8988T (cell line): Measurements from ENCODE around the gene COX7B2.

Experiments used
- DNase-seq: peaks from one replicate; pipeline ENCODE4 v3.0.0; 2011

Gene COX7B2

DNA sequence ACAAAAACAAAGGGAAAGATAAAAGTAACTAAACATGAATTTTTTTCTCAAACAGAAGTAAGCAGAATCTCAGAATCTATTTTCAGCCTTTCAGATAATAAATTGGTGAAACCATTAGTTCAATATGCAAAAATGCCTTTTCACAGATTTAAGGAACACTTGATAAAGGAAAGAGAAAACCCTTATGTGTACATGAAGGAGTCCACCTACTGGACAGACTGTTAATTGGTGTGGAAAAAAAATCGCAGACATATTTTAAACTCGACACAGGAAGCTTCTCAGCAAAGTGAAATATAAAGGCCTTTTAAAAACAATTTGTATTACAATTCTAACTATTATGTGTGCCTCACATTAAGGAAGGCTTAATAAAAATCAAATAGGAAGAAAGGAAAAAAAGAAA lies 22.3 kb downstream of the COX7B2 start:
- no peak for DNase-seq

DNA sequence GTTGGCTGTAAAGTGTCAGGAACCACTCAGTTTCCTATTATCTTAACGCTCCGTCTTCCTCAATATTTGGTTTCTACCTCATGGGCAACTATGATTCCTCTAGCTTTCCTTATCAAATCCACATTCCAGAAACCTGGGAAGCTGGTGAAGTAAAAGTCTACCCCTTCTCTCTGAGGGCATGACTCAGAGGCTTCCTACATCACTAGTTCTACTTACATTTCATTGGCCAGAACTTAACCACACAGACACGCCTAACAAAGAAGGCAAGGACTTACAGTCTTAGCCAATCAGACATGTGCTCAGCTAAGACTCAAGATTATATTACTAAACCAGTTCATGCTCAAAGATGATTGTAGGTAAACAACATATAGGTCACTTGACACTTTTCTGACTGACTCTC lies 30.4 kb downstream of the COX7B2 start:
- no peak for DNase-seq

DNA sequence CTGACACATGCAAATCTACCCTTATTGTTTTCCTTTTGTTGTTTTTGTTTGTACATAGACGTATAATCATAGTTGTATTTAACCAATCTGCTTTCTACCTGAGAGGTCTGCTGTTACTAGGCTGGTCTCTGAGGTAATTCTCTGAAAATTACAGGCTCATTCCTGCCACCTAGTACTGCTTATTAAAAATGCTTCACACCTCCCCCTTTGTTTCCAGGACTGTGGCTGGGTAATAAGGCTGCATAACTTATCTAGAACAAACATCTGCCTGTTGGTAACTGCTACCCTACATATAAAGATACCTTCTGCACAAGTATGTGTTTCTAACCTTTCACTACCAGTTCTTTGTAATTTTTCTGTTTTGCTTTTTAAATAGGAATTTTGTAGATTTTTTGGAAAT lies 34.2 kb downstream of the COX7B2 start:
- no peak for DNase-seq

DNA sequence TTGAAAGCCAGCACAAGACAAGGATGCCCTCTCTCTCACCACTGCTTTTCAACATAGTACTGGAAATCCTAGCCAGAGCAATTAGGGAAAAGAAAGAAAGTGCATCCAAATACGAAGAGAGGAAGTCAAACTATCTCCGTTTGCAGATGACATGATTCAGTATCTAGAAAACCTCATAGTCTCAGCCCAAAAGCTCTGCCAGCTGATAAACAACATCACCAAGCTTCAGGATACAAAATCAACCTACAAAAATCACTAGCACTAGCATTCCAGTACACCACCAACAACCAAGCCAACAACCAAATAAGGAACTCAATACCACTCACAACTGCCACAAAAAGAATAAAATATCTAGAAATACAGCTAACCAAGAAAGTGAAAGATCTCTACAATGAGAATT lies 38.6 kb downstream of the COX7B2 start:
- no peak for DNase-seq

DNA sequence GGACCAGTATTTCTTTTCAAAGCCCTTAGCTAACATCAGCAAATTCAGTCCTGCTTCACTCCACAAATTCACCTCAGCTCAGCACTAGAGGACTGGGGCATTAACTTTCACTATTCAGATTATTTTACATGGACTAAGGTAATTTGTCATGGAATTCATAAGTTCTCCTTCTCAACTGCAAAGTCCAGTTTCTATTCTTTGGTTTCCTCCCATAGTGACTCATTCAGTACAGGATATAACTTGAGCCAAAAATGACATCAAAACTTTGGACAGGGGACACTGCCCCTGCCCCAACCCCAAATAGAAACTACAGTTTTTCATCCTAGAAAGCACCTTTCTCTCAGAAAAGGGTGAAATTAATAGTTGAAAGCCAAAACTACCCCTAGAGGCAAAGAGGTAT lies 52.7 kb downstream of the COX7B2 start:
- DNase-seq: no peak

DNA sequence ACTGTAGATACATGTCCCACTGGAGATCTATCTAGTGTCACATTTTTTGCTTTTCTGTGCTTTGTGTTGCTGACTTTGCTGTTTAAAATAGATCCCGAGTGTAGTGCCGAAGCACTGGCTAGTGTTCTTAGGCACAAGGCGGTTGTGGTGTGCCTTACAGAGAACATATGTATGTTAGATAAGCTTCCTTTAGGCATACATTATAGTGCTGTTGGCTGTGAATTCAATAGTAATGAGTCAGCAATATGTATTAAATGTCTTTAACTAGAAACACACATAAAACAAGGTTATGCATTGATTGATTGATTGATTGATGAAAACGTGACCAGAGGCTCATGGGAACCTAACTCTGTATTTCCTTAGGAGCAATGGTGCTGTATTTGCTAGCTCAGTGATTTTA lies 56.2 kb downstream of the COX7B2 start:
- DNase-seq: no peak

DNA sequence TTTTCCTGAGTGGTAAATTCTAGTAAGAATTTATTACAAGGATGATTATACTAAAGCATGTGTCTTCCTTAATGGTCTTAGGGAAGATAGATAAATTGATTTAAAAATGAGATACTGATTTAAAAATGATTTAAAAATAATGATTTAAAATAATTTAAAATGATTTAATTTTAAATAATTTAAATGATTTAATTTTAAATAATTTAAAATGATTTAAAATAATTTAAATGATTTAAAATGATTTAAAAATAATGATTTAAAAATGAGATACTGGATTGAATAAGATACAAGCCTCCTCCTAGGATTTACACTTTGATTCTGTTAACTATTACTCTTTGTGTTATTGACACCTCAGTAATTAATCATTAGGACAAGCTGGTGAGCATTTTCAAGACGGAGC lies 59.0 kb downstream of the COX7B2 start:
- DNase-seq: no peak

DNA sequence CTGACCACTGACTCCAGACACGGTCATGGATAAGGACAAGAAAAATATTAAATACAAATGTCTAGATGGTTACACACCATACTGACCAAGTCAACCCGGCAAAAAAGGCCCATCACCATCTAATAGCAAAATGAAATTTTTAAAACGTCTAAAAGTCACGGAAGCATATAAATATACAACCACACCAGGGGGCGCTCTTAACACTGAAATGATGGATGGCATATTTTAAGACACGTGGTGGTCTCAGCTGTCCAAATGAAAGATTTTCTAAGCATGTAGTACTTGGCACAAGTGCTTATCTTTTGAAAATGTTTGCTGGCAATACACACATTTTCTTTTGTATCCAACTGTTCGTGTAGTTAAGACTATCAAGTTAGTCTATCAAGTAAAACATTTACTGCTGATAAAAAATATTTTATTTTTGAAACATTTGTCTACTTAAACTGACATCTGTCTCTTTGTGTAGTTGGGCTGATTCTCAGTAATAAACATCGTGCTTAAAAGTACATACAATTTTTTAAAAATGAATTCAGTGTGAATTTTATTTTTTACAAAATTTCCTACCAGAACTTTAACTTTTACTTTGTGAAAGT lies 64.6 kb downstream of the COX7B2 start:
- no peak for DNase-seq

DNA sequence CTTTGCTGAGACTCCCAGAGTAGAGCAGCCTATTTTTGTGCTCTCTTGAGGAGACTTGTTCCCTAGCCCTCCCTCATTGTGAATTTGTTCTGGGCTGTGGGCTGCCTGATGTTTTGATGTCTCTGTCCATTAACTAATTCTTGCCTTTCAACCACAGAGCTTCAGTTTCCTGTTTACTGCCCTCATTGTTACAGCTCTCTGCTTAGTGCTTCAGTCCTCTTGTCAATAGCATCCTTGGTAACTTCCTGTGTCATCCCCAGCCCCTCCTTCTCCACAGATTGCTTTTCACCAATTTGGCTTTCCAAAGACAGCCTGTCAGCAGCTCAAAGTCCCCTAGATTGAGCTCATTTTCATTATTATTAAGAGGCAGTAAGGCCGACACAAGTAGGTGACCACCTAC lies 69.9 kb downstream of the COX7B2 start:
- DNase-seq: no peak

DNA sequence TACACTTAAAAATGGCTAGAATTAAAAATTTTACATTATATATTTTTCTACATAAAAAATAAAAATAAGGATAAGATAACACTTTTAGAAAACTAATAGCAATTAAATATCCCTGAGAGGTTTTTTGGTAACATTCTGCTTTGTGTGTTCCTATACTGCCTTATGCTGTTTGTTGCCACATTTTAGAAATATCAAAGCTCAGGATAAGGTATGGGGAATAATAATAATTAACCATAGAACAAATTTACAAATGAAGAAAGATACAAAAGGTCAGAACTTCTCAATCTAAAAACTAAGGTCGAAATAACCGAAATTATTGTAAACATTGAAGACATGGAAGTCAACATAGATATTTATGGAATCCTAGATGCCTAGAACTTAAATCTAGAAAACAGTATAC lies 71.4 kb downstream of the COX7B2 start:
- no peak for DNase-seq

DNA sequence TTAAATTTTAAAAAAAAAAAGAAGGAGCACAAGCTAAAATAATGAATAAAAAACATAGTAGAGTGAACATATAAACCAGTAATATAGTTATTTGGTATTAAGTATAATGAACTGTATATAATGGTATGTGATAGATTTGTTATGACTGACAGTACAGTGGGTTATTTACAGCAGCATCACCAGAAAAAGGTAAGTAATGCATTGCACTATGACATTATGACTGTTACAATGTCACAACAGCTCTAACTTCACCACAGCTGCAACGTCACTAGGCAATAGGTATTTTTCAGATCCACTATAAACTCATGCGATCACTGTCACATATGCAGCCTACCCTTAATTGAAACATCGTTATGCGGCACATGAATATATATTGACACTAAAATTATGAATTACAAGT lies 72.5 kb downstream of the COX7B2 start:
- no peak for DNase-seq

DNA sequence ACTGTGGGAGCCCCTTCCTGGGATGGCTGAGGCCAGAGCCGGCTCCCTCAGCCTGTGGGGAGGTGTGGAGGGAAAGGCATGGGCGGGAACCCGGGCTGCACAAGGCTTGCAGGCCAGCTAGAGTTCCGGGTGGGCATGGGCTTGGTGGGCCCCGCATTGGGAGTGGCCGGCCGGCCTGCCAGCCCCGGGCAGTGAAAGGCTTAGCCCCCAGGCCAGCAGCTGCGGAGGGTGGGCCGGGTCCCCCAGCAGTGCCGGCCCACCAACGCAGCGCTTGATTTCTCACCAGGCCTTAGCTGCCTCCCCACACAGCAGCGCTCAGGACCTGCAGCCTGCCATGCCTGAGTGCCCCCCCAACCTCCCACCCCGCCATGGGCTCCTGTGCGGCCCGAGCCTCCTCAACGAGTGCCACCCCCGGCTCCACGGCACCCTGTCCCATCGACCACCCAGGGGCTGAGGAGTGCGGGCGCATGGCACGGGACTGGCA lies 78.0 kb downstream of the COX7B2 start:
- no peak for DNase-seq

DNA sequence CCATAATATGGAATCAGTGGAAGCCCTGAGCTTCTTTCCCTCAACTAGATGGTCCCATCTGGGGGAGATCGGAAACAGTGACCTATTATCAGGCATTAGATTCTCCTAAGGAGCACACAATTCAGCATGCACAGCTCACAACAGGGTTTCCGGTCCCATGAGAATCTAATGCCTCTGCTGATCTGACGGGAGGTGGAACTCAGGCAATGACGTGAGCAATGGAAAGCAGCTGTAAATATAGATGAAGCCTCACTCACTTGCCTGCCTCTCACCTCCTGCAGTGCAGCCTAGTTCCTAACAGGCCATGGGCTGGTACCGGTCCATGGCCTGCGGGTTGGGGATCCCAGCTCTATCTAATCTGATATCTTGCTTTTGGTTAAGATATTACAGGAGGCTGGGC lies 88.9 kb downstream of the COX7B2 start:
- DNase-seq: no peak

DNA sequence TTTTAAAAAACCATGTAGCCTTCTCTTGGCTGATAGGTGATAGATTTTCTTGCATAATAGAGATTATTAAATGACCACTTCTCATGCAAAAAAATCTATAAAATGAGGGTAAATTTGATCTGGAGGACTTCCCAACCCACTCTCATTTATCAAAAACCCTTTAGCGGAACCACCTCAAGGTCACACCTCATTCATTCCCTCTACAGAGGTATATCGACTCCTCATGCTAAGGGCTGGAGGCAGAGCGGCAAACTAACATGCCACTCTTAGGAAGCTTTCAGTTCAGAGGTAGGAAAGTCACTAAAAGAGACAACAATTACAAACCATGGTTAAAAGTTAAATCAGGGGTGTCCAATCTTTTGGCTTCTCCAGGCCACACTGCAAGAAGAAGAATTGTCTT lies 90.0 kb downstream of the COX7B2 start:
- DNase-seq: no peak

DNA sequence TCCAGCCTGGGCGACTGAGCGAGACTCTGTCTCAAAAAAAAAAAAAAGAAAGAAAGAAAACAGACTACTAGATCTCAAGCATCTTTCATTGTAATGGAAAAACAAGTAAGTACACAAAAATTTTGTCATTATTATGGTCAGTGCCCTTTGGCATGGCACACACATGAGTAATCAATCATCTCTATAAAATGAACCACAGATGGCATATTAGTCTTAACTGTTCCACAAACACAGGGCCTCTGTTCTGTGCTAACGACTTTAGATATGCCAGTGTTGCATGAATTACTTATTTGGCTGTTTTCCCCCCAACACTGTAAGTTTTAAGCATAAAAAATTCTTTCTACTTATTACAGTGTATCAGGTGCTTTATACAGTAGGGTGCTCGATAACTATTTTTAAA lies 90.4 kb downstream of the COX7B2 start:
- no peak for DNase-seq

DNA sequence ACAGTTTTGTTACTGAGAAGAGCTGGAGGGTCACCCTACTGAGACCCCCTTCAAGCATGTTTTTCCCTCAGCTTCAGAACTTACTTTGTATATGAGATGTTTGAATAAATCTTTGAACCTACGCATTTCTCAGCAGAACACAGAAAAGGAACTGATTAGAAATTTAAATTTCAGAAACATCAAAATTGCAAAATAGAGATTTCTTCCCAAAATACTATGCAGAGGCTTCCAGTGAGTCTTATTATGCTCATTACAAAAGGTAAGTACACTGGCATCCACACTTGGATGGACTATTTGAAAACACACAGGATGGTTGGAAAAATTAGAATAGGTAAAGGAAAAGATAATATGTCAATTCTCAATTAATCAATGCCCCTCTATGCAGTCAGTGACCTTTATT lies 91.2 kb downstream of the COX7B2 start:
- no peak for DNase-seq

DNA sequence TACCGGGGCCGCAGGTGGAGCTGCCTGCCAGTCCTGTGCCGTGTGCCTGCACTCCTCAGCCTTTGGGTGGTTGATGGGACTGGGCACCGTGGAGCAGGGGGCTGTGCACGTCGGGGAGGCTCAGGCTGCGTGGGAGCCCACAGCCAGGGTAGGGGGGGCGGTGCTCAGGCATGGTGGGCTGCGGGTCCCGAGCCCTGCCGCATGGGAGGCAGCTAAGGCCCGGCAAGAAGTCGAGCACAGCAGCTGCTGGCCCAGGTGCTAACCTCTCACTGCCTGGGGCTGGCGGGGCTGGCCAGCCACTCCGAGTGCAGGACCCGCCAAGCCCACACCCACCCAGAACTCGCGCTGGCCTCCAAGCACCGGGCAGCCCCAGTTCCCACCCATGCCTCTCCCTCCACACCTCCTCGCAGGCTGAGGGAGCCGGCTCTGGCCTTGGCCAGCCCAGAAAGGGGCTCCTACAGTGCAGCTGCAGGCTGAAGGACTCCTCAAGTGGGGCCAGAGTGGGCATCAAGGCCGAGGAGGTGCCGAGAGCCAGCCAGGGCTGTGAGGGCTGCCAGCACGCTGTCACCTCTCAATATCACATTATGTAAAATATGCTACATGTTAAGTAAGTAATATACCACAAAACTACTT lies 104.1 kb downstream of the COX7B2 start:
- no peak for DNase-seq

DNA sequence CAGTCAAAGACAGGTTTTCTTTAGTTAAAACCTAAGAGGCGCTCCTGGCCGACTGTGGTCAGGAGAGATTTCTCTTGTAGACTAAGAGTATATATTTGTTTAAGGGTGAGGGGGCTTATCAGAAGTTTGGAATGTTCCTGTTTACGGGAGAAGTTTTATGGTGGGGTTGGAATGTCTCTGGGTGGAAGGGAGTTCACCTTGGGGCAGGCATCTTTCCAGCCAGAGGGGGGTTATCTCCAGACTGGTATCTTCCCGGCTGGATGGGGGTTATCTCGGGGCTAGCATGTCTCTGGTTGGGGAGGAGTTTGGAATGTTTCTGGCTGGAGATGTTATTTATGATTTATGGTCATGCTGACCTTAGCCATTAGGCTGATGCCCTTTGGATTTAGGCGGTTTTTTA lies 116.0 kb downstream of the COX7B2 start:
- no peak for DNase-seq

DNA sequence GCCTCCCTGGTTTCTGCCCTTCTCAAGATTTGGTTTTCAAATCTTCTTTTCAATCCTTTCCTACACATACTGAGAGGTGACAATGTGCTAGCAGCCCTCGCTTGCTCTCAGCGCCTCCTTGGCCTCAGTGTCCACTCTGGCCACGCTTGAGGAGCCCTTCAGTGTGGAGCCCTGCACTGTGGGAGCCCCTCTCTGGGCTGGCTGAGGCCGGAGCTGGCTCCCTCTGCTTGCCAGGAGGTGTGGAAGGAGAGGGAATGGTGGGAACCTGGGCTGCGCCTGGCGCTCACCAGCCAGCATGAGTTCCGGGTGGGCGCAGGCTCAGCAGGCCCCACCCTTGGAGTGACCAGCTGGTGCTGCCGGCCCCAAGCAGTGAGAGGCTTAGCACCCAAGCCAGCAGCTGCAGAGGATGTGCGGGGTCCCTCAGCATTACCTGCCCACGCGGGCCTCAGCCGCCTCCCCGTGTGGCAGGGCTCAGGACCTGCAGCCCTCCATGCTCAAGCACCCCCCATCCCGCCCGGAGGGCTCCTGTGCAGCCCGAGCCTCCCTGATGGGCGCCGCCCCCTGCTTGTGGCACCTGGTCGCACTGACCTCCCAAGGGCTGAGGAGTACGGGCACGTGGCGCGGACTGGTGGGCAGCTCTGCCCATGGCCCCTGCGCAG lies 127.5 kb downstream of the COX7B2 start:
- no peak for DNase-seq

DNA sequence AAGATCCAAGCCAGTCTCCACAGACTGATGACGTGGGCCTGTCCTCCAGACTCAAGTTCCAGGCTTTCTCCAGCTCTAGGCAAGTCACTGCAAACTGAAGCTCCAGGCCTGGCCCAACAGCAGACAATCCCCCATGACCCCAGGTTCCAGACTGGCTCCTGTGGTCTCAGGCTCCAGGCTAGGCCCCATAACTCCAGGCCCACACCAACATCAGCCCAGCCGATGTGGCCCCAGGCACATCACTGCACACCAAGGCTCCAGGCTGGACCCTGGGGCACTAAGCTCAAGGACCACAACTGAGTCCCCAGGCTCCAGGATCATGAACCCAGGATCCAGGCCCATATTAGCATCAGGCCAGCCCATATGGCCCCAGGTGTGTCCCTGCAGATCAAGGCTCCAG lies 143.6 kb downstream of the COX7B2 start:
- DNase-seq: no peak

DNA sequence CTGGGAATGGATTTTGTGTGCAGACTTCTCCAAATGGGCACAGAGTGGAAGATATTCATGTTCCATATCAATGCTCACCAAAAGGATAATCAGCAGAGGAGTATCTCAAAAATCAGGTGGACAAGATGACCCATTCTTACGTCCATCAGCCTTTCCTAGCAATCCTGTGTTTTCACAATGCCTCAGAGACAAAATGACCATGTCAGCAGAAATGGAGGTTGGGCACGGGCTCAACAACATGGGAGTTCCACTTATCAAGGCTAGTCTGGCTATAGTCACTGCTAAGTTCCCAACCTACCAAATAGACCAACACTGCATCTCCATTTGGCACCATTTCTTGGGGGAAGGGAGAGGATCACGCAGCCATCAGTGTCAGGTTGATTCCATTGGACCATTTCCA lies 179.0 kb downstream of the COX7B2 start:
- DNase-seq: no peak

DNA sequence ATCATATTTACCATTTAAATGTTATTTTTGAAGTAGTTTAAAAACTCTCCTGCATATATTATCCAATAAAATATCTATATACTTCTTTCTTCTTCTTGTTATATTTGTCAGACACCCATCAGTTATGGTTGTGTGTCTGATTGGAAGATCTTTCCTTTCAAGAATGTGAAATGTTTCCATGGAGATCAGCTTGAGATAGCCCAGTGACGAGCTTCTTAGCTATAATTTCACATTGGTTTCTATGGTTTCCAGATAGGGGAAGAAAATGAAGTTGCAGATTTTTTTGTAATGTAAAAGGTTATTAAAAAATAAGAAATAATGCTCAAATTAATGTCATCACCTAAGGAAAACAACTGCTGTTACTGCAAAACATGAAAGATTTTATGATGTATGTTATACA lies 189.0 kb downstream of the COX7B2 start:
- DNase-seq: no peak

DNA sequence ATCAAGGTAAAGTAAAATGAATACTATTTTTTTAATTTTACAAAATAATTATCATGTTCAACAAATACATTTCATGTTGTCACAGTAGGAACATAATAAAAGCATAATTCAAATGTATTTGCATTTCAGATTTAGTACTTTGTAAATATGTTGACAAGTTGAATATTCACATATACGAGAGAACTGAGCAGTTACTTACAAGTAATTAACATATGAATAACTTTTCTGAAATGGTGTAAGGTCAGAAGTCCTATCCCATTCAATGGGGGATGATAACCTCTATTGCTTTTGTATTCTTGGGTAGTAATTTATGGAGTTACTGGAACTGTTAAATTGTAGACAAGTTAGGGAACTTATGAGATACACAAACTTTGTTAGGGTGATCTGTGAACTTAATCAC lies 191.1 kb downstream of the COX7B2 start:
- DNase-seq: no peak

DNA sequence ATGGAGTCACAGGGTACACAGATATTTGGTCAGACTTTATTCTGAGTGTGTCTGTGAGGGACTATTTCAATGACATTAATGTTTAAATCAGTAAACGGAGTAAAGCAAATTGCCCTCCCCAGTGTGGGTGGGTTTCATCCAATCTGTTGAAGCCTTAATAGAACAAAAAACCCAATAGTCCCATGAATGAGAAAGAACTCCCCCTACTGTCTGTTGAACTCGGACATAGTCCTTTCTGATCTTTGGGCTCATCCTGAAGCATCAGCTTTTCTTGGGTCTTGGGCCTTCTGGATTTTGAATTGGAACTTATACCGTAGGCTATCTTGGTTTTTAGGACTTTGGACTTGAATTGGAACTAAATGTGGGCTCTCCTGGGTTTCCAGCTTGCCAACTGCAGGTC lies 193.6 kb downstream of the COX7B2 start:
- no peak for DNase-seq

DNA sequence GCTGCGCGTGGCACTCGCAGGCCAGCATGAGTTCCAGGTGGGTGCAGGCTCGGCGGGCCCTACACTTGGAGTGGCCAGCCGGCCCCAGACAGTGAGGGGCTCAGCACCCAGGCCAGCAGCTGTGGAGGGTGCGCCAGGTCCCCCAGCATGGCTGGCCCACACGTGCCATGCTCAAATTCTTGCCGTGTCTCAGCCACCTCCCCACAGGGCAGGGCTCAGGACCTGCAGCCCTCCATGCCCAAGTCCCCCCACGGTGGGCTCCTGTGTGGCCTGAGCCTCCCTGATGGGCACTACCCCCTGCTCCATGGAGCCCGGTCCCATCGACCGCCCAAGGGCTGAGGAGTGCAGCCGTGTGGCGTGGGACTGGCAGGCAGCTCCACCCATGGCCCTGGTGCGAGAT lies 210.2 kb downstream of the COX7B2 start:
- no peak for DNase-seq
